DND-41 (cell line): ENCODE results near the gene LYRM1.

Source experiments
- EZH2 ChIP-seq: IDR thresholded peaks from 3 replicates; pipeline ENCODE4 v1.6.1; 2012; ENCODE audit warnings: borderline replicate concordance, low read depth, mild to moderate bottlenecking, moderate library complexity, low read length, inconsistent platforms; ENCODE audit not compliant: severe bottlenecking
- TF ChIP-seq, protein P1 (sequence below): IDR thresholded peaks from 2 replicates; pipeline ENCODE4 v1.5.1; 2012; ENCODE audit warnings: borderline replicate concordance, low read length, moderate library complexity, mild to moderate bottlenecking; ENCODE audit not compliant: poor library complexity, severe bottlenecking; ENCODE audit errors: extremely low read depth

DNA sequence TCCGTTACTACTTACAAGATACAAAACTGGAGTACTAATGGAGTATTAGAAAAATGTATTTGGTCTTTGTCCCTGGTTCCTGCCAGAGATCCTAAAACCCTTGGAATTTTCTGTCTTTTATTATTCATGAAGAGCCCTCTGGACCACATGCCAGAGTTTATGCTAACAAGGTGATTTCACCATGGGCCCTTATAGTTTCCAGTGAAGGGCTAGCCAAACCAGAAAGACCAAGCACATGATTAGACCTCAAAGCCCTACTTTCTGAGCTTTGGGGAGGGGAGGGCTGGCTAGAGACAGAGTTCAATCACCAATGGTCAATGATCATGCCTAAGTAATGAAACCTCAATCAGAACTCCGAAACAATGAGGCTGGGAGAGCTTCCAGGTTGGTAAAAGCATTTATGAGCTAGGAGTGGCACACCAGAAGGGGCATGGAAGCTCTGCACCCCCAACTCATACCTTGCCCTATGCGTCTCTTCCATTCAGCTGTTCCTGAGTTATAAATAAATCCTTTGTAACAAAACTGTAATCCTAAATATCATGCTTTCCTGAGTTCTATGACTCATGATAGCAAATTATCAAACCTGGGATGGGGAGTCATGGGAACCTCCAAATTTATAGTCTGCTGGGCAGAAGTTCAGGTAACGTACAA is 10.8 kb upstream of the LYRM1 start:
- TF ChIP-seq, protein P1, sequence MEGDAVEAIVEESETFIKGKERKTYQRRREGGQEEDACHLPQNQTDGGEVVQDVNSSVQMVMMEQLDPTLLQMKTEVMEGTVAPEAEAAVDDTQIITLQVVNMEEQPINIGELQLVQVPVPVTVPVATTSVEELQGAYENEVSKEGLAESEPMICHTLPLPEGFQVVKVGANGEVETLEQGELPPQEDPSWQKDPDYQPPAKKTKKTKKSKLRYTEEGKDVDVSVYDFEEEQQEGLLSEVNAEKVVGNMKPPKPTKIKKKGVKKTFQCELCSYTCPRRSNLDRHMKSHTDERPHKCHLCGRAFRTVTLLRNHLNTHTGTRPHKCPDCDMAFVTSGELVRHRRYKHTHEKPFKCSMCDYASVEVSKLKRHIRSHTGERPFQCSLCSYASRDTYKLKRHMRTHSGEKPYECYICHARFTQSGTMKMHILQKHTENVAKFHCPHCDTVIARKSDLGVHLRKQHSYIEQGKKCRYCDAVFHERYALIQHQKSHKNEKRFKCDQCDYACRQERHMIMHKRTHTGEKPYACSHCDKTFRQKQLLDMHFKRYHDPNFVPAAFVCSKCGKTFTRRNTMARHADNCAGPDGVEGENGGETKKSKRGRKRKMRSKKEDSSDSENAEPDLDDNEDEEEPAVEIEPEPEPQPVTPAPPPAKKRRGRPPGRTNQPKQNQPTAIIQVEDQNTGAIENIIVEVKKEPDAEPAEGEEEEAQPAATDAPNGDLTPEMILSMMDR, result no peak
- no peak for TF ChIP-seq EZH2
